IPS-20b (cell line): ENCODE measurements around the gene EMP1.

Experiments
- H3K27ac ChIP-seq: one replicate; pipeline ENCODE4 v1.5.1; 2013; ENCODE audit warnings: low read length
- H3K27me3 ChIP-seq: 2 replicates; pipeline ENCODE4 v1.6.1; 2013; ENCODE audit warnings: mild to moderate bottlenecking, low read length, inconsistent platforms; ENCODE audit not compliant: insufficient read depth
- H3K36me3 ChIP-seq: 2 replicates; pipeline ENCODE4 v1.6.1; 2013; ENCODE audit warnings: low read depth, mild to moderate bottlenecking, inconsistent platforms, low read length, moderate library complexity; ENCODE audit not compliant: insufficient read depth
- H3K4me1 ChIP-seq: 2 replicates; pipeline ENCODE4 v1.6.1; 2013; ENCODE audit warnings: mild to moderate bottlenecking, control low read depth, inconsistent platforms, low read length, moderate library complexity; ENCODE audit not compliant: insufficient read depth
- H3K4me3 ChIP-seq: 2 replicates; pipeline ENCODE4 v1.5.1; 2013; ENCODE audit warnings: mild to moderate bottlenecking, low read length, inconsistent platforms
- H3K9ac ChIP-seq: 2 replicates; pipeline ENCODE4 v1.6.1; 2013; ENCODE audit warnings: low read depth, mild to moderate bottlenecking, inconsistent platforms, low read length, moderate library complexity
- H3K9me3 ChIP-seq: 2 replicates; pipeline ENCODE4 v1.6.1; 2013; ENCODE audit warnings: mild to moderate bottlenecking, low read depth, low read length, inconsistent platforms; ENCODE audit not compliant: insufficient read depth

Gene EMP1

DNA sequence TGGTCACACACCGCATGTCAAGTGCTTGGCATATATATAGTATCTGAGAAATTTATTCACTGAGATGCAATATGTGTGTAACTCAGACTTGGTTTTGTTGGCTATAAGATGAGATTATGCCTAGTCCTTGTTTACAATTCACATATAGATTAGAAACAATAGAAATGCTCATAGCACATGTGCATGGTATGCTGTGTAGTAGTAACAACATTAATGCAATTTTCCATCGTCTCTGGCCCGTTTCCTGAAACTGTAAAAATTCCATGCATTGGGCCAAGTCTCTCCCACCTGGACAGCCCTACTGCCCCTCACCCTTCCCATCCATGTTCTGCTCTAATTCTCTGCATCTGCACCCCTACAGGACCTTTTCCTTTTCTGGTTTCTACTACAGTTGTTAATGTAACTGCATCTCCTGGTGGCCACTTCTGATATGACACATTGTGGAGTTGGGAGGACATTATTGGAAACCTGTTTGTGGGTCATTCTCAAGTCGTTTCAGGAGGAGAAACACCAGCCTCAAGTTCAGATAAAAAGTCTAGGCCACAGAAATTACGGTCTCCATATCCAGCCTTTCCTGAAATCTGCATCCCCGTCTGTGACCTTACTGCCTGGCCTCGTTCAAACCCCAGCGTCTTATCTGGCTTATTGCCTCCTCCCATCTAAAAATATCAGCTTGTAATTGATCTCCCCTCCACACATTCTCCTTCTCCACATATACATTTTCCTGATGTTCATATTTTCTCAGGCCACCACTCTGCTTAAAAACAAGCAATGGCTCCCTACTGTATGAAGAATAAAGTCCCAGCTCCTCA is 37.5 kb downstream of the EMP1 start:
- Histone ChIP-seq H3K36me3 (no peaks in the 10 kb centered on the region), H3K9ac (no peak overlapping the region), H3K4me1 (no peaks in the 10 kb centered on the region), H3K27me3 (no peaks in the 10 kb centered on the region), H3K9me3 (no peaks in the 10 kb centered on the region), H3K4me3 (no peak overlapping the region), H3K27ac (no peak overlapping the region)

DNA sequence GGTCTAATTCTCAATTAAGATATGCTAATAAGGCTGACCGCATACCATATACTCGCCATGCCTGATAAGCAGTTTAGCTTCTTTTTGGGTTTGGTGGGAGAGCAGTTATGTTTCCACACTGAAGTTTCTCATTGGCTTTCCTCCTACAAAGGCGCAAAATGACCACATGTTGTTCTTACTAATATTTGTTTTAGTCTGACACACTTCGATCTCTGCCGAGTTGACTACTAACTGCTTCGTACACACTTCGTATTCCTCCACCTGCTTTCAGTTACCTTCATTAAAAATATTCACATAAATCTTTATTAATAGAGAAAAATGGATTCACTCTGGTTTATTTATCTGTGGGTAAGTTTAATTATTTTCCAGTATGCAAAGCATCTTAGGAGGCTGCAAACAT is 41.7 kb downstream of the EMP1 start:
- Histone ChIP-seq H3K4me1 (no peaks in the 10 kb centered on the region), H3K4me3 (no peak overlapping the region), H3K9me3 (no peaks in the 10 kb centered on the region), H3K27ac (no peak overlapping the region), H3K36me3 (no peaks in the 10 kb centered on the region), H3K9ac (no peak overlapping the region), H3K27me3 (no peaks in the 10 kb centered on the region)

DNA sequence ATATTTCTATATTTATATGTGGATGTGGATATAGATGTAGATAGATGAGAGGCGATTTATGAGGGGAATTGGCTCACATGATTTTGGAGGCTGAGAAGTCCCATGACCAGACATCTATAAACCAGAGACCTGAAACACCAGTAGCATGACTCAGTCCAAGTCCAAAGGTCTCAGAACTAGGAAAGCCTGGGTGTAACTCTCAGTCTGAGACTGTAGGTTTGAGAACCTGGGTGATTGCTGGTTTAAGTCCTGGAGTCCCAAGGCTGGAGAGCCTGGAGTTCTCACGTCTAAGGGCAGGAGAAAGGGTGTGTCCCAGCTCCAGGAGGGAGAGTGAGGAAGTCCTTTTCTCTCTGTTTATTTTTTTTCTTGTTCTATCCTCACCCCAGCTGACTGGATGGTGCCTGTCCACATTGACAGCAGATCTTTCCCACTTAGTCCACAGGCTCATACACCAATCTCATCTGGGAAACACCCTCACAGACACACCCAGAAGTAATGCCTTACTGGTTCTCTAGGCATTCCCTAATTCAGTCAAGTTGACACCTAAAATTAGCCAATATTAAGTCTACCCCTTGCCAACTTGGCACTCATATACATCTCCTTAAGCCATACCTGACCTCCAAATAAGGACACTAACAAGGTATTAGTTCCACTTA is 45.4 kb downstream of the EMP1 start:
- Histone ChIP-seq H3K9me3 (no peaks in the 10 kb centered on the region), H3K9ac (no peak overlapping the region), H3K4me3 (no peak overlapping the region), H3K36me3 (no peaks in the 10 kb centered on the region), H3K27ac (no peak overlapping the region), H3K4me1 (no peaks in the 10 kb centered on the region), H3K27me3 (no peaks in the 10 kb centered on the region)

DNA sequence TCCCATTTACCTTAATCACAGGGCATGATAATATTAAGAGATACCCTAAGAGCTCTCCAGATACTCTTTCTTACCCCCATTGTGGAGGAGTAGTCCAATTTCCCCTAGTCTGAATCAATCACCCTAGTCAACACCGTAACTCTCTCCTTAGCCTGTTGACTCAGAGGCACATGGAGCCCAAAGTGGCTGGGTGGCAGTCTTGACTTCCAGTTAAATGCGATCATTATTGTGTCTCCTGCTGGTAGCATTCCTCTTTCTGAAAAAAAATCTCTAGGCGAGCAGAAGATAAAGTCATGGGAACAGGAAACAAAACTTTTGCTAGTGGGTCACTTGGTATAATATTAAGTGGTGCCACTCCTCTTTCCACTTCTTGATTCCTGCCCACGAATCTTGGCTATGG is 46.4 kb downstream of the EMP1 start:
- H3K9ac ChIP-seq, result no peak overlapping the region
- H3K9me3 ChIP-seq, result no peaks in the 10 kb centered on the region
- no peaks in the 10 kb centered on the region for H3K36me3 ChIP-seq
- H3K4me1 ChIP-seq, result no peaks in the 10 kb centered on the region
- no peaks in the 10 kb centered on the region for H3K27me3 ChIP-seq
- no peak overlapping the region for H3K27ac ChIP-seq
- no peak overlapping the region for H3K4me3 ChIP-seq

DNA sequence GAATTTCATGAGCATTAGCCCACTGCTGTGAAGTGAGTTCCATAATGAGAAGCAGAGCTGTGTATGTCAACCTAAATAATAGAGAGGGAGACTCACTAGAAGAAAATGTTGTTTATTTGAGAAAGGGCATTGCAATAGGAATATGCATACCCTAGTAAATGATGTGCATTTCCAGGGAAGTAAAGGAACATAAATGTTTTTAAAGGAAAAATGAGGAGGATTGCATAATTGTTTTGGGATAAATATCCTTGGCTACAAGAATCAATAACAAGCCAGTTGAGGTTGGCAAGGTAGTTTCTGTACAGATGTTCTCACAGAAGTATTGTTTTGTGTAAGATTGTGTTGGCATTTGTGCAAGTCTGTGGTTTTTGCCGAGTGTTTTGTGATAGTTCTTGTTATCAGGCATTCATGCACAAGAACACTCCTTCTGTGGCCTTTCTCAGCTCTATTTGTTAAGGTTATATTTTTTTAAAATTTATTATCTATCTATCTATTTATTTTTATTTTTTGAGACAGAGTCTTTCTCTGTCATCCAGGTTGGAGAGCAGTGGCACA is 47.1 kb downstream of the EMP1 start:
- H3K36me3 ChIP-seq, result no peaks in the 10 kb centered on the region
- H3K4me1 ChIP-seq, result no peaks in the 10 kb centered on the region
- H3K4me3 ChIP-seq, result no peak overlapping the region
- no peak overlapping the region for H3K27ac ChIP-seq
- H3K9ac ChIP-seq, result no peak overlapping the region
- no peaks in the 10 kb centered on the region for H3K27me3 ChIP-seq
- no peaks in the 10 kb centered on the region for H3K9me3 ChIP-seq

DNA sequence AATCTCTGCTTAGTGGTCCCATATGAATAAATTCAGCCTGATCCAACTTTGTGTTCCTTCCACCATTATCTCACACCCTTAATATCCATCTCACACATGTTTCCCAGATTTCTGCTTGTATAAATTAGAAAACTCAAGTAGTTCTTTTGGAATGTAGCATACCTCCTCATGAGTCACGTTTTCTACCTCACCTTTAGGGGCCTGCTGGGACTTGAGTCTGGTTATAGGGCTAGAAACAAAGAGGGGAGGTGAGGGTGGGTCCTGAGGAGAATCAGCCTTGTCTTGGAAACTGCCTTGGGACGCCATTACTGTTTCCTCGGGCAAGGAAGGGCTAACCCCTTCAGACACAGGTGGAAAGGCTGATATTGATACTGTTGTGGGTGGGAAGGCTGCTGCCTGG is 51.1 kb downstream of the EMP1 start:
- no peaks in the 10 kb centered on the region for H3K4me1 ChIP-seq
- no peaks in the 10 kb centered on the region for H3K36me3 ChIP-seq
- H3K9me3 ChIP-seq, result no peaks in the 10 kb centered on the region
- no peaks in the 10 kb centered on the region for H3K27me3 ChIP-seq
- H3K9ac ChIP-seq, result no peak overlapping the region
- H3K4me3 ChIP-seq, result no peak overlapping the region
- no peak overlapping the region for H3K27ac ChIP-seq

DNA sequence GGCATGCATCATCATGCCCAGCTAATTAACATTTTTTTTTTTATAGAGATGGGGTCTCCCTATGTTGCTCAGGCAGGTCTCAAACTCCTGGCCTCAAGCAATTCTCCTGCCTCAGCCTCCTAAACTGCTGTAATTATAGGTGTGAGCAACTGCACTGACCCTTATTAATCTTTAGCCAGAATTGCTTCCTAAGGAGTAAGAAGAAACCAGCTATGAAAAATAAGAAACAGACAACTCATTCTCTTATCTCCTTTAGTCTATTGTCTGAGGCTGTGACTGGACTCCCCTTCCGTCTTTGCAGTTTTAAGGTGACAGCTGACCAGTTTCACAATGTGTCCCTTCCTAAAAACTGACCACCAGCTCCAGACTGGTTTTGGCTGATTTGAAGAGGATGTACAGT is 52.4 kb downstream of the EMP1 start:
- H3K4me1 ChIP-seq, result peaks cover 2% of the 10 kb centered on the region; the same call in 1 of the 2 replicates
- no peaks in the 10 kb centered on the region for H3K9me3 ChIP-seq
- no peak overlapping the region for H3K4me3 ChIP-seq
- no peak overlapping the region for H3K27ac ChIP-seq
- no peaks in the 10 kb centered on the region for H3K36me3 ChIP-seq
- H3K9ac ChIP-seq, result no peak overlapping the region
- H3K27me3 ChIP-seq, result no peaks in the 10 kb centered on the region

DNA sequence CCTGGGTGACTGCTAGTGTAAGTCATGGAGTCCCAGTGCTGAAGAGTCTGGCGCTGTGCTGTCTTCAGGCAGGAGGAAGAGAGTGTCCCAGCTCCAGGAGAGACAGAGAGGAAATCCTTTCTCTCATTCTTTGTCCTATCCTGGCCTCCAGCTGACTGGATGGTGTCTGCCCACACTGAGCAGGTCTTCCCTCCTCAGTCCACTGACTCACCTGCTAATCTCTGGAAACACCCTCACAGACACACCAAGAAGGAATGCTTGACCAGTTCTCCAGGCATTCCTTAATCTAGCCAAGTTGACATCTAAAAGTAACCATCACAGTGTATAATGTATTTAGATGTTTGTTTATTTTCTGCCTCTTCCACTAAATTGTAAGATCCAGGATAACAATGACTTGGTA is 53.9 kb downstream of the EMP1 start:
- Histone ChIP-seq H3K27me3 (no peaks in the 10 kb centered on the region), H3K27ac (no peak overlapping the region), H3K4me3 (no peak overlapping the region), H3K4me1 (peaks cover 15% of the 10 kb centered on the region; the same call in 1 of the 2 replicates), H3K9ac (no peak overlapping the region), H3K36me3 (no peaks in the 10 kb centered on the region), H3K9me3 (no peaks in the 10 kb centered on the region)

DNA sequence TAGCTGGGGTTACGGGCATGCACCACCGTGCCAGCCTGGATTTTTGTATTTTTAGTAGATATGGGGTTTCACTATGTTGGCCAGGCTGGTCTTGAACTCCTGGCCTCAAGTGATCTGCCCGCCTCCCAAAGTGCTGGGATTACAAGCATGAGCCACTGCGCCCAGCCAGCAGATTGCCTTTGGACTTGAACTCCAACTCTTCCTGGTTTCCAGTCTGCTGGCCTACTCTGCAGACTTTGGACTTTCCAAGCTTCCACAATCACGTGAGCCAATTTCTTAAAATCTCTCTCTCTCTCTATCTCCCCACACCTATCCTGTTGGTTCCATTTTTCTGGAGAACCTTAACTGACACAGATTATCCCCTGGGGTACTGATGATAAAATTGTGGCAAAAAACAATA is 55.0 kb downstream of the EMP1 start:
- Histone ChIP-seq H3K36me3 (no peaks in the 10 kb centered on the region), H3K9ac (no peak overlapping the region), H3K27me3 (no peaks in the 10 kb centered on the region), H3K9me3 (no peaks in the 10 kb centered on the region), H3K4me1 (peaks cover 19% of the 10 kb centered on the region; the same call in 1 of the 2 replicates), H3K4me3 (no peak overlapping the region), H3K27ac (no peak overlapping the region)

DNA sequence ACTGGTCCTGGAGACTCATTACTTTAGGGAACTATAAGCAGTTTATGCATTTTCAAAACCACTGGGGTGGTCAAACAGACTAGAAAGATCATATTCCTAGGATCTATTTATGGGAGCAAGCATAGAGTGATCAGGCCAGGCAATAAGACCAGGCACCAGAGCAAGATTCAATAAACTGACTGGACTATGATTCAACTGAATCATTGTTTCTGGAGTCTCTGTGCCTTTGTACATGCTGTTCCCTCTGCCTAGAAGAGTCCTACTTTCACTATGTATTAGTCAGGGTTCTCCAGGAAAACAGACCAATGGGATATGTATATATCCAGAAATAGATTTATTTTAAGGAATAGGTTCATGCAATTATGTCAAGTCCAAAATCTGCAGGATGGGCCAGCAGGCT is 55.5 kb downstream of the EMP1 start:
- H3K36me3 ChIP-seq, result no peaks in the 10 kb centered on the region
- H3K27ac ChIP-seq, result no peak overlapping the region
- H3K27me3 ChIP-seq, result no peaks in the 10 kb centered on the region
- peaks cover 20% of the 10 kb centered on the region; the same call in 1 of the 2 replicates for H3K4me1 ChIP-seq
- H3K9ac ChIP-seq, result no peak overlapping the region
- H3K9me3 ChIP-seq, result no peaks in the 10 kb centered on the region
- H3K4me3 ChIP-seq, result no peak overlapping the region

DNA sequence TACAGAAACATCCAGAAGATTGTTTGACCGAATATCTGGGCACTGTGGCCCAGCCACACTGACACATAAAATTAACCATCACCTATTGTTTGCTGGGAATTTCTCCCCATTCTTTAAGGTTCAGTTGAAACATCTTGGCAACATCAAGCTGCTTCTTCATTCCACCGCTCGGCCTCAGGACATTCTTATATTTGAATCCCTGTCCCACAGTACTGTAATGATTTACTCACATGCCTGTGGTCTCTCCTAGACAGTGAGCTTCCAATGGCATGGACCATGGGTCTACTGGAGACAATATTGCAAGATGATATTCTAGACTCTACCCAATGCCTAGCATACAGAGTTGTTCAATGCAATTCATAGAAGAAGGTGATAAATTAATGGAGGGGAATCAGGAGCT is 56.1 kb downstream of the EMP1 start:
- no peak overlapping the region for H3K27ac ChIP-seq
- H3K9me3 ChIP-seq, result no peaks in the 10 kb centered on the region
- peaks cover 20% of the 10 kb centered on the region; the same call in 1 of the 2 replicates for H3K4me1 ChIP-seq
- H3K4me3 ChIP-seq, result no peak overlapping the region
- no peaks in the 10 kb centered on the region for H3K36me3 ChIP-seq
- no peak overlapping the region for H3K9ac ChIP-seq
- H3K27me3 ChIP-seq, result no peaks in the 10 kb centered on the region
